GM19395 (cell line): ENCODE results near the gene CFAP58.

Experiments
- ATAC-seq: cut with Tn5 transposase; IDR thresholded peaks from one replicate; pipeline ENCODE4 v1.9.1; 2021; ENCODE audit warnings: mild to moderate bottlenecking, moderate library complexity; ENCODE audit not compliant: unreplicated experiment

Gene CFAP58

GRCh38 chr10:104321226-104321625 is 32.4 kb upstream of the CFAP58 start:
- ATAC-seq = no peak

GRCh38 chr10:104321725-104322415 is 31.8 kb upstream of the CFAP58 start:
- no peak for ATAC-seq

GRCh38 chr10:104322416-104322782 is 31.2 kb upstream of the CFAP58 start:
- ATAC-seq = no peak

- ATAC-seq = no peak
Measured at GRCh38 chr10:104323085-104323484, 30.5 kb upstream of the CFAP58 start.

GRCh38 chr10:104323760-104324201 is 29.9 kb upstream of the CFAP58 start:
- ATAC-seq = no peak

- no peak for ATAC-seq
Measured at GRCh38 chr10:104324221-104324686, 29.4 kb upstream of the CFAP58 start.

- no peak for ATAC-seq
Measured at GRCh38 chr10:104324931-104325330, 28.7 kb upstream of the CFAP58 start.

- no peak for ATAC-seq
Measured at GRCh38 chr10:104325436-104326435, 27.9 kb upstream of the CFAP58 start.

- no peak for ATAC-seq
Measured at GRCh38 chr10:104326991-104327610, 26.5 kb upstream of the CFAP58 start.

- no peak for ATAC-seq
Measured at GRCh38 chr10:104327745-104328645, 25.6 kb upstream of the CFAP58 start.

GRCh38 chr10:104328646-104328895 is 25.1 kb upstream of the CFAP58 start:
- no peak for ATAC-seq

GRCh38 chr10:104328896-104329710 is 24.5 kb upstream of the CFAP58 start:
- peak; percentile 60 for ATAC-seq

- no peak for ATAC-seq
Measured at GRCh38 chr10:104329735-104330134, 23.9 kb upstream of the CFAP58 start.

GRCh38 chr10:104330168-104331110 is 23.2 kb upstream of the CFAP58 start:
- no peak for ATAC-seq

- no peak for ATAC-seq
Measured at GRCh38 chr10:104331208-104331838, 22.3 kb upstream of the CFAP58 start.

GRCh38 chr10:104332243-104333031 is 21.2 kb upstream of the CFAP58 start:
- ATAC-seq = no peak

- no peak for ATAC-seq
Measured at GRCh38 chr10:104333032-104333727, 20.5 kb upstream of the CFAP58 start.
